Smooth muscle cell of trachea (primary cell): ENCODE measurements around the gene RCAN3. TPM values are rescaled to one million over a fixed set of nuclear protein-coding genes. Genes with fewer than 3 reads are reported as not detected.

Experiments used
- total RNA-seq: library from RNA; depleted of rRNA; stranded (reverse); fragments of >200 nt; gene quantifications from 2 replicates; pipeline ENCODE4 v1.2.1, GENCODE V29; 2014

RCAN3 gene
- total RNA-seq, result 5.8 and 9.9 TPM in 2 replicates

DNA sequence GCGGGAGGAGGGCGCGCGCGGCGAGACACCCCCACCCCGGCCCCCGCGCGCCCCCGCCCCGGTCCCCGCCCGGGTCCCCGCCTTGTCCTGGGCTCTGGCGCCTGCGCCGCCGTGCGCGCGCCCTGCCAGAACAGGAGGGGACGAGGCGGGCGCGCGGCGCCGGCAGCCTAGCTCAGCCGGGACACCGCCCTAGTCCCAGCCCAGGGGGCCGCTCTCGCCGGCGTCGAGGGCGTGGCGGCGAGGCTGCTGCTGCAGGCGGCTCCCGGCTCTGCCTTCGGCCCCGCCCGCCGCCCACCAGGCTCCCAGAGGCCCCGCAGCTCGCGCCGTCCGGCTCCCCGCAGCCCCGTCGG lies at the start of gene RCAN3:
Gene RCAN3, plus strand, starts transcription at position 128 of the 350 bp plus-strand sequence. CDS start 11,537 bp downstream, outside the sequence.

DNA sequence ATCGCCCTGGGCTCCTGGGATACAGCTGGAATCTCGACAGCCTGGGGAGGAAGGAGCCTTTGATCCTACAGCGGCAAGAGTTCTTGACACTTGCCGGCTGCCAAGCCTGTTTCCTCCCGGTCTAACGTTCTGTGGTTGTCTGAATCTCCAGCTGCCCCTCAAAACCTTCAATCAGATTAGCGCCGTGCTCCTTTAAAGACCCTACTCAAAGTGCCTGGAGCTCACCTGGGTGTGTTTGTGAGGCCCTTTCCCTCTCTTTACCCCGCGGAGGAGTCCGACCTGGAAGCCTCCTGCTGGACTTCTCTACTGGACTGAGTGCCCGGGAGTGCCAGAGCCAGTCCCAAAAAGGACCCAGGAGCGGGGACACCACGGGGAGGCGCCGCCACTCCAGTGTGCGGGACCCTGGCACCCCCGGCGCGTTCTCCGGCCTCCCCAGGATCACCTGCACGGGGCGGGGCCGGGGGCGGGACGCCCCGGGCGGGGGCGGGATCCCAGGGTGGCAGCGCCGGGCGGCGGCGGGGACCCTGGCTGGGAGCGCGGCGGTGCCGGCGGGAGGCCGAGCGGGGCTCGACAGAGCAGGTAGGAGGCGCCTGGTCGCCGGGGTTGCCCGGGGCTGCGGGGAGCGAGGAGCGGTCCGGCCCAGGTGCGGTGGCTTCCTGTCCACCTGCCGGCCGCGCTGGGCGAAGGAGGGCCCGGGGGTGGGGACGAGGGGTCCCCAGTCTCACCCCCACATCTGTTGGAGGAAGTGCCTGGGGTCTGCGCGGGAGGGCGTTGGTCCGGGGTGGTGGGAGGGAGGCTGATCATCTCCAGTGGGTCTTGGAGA lies 53.2 kb downstream of the RCAN3 start, which contains the start of gene NCMAP:
Gene NCMAP, plus strand, starts transcription at position 497 of the 823 bp plus-strand sequence. CDS start 39,344 bp downstream, outside the sequence.

Other genes starting within 250 kb of the RCAN3 start
- gene GRHL3, start 183.5 kb upstream of the RCAN3 start, total RNA-seq, result not detected in 2 replicates
- 4.0 and 7.0 TPM in 2 replicates for gene STPG1, start 89.1 kb upstream of the RCAN3 start, total RNA-seq
- gene NIPAL3, start 87.0 kb upstream of the RCAN3 start, total RNA-seq, result 60.4 and 68.8 TPM in 2 replicates
- gene NCMAP, start 53.3 kb downstream of the RCAN3 start, total RNA-seq, result not detected in 2 replicates
- gene SRRM1, start 140.5 kb downstream of the RCAN3 start, total RNA-seq, result 23.8 and 38.7 TPM in 2 replicates
- gene CLIC4, start 242.6 kb downstream of the RCAN3 start, total RNA-seq, result 355 and 485 TPM in 2 replicates